CD14-positive monocyte (primary cell): Measurements from ENCODE around the gene PRAMEF13. TPM values are rescaled to one million over a fixed set of nuclear protein-coding genes. Genes with fewer than 3 reads are reported as not detected.

Source experiments
- polyA plus RNA-seq, 3 donors: library from polyadenylated mRNA; depleted of rRNA in 1 of 3; unstranded in 2 of 3; stranded (reverse) in 1 of 3; fragments of 300-500 nt in 2 of 3; fragments of >200 nt in 1 of 3; fragmentation: Illumina TruSeq in 2 of 3; gene quantifications; 1 replicate in 2 of 3; 2 replicates in 1 of 3; pipeline ENCODE4 v1.2.3, GENCODE V29; 2012 to 2021

PRAMEF13 gene
- polyA plus RNA-seq, 3 donors = not detected

Other genes starting within 250 kb of the PRAMEF13 start
- gene PRAMEF27, start 144.8 kb downstream of the PRAMEF13 start, polyA plus RNA-seq = not detected
- gene HNRNPCL3, start 140.6 kb downstream of the PRAMEF13 start, polyA plus RNA-seq = not detected
- gene PRAMEF25, start 130.6 kb downstream of the PRAMEF13 start, polyA plus RNA-seq = not detected
- gene HNRNPCL2, start 84.6 kb downstream of the PRAMEF13 start, polyA plus RNA-seq = not detected
- not detected for gene PRAMEF26, start 45.4 kb downstream of the PRAMEF13 start, polyA plus RNA-seq
- not detected for gene HNRNPCL4, start 35.8 kb downstream of the PRAMEF13 start, polyA plus RNA-seq
- not detected for gene PRAMEF9, start 29.6 kb downstream of the PRAMEF13 start, polyA plus RNA-seq
- not detected for gene PRAMEF18, start 24.7 kb upstream of the PRAMEF13 start, polyA plus RNA-seq
- gene PRAMEF5, start 52.8 kb upstream of the PRAMEF13 start, polyA plus RNA-seq = not detected
- gene PRAMEF8, start 83.7 kb upstream of the PRAMEF13 start, polyA plus RNA-seq = not detected
- gene PRAMEF33, start 102.1 kb upstream of the PRAMEF13 start, polyA plus RNA-seq = not detected
- not detected for gene PRAMEF15, start 114.2 kb upstream of the PRAMEF13 start, polyA plus RNA-seq
- not detected for gene PRAMEF14, start 145.7 kb upstream of the PRAMEF13 start, polyA plus RNA-seq
- not detected for gene PRAMEF19, start 170.5 kb upstream of the PRAMEF13 start, polyA plus RNA-seq
- gene PRAMEF17, start 188.2 kb upstream of the PRAMEF13 start, polyA plus RNA-seq = not detected
- not detected for gene PRAMEF20, start 209.0 kb upstream of the PRAMEF13 start, polyA plus RNA-seq